Amniotic stem cell (primary cell): ENCODE results near the gene GPRC5B.

Experiments
- DNase-seq: peaks from one replicate; lab custom pipeline; 2025; lab: John Stamatoyannopoulos, UW

GPRC5B gene, protein sequence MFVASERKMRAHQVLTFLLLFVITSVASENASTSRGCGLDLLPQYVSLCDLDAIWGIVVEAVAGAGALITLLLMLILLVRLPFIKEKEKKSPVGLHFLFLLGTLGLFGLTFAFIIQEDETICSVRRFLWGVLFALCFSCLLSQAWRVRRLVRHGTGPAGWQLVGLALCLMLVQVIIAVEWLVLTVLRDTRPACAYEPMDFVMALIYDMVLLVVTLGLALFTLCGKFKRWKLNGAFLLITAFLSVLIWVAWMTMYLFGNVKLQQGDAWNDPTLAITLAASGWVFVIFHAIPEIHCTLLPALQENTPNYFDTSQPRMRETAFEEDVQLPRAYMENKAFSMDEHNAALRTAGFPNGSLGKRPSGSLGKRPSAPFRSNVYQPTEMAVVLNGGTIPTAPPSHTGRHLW

DNA sequence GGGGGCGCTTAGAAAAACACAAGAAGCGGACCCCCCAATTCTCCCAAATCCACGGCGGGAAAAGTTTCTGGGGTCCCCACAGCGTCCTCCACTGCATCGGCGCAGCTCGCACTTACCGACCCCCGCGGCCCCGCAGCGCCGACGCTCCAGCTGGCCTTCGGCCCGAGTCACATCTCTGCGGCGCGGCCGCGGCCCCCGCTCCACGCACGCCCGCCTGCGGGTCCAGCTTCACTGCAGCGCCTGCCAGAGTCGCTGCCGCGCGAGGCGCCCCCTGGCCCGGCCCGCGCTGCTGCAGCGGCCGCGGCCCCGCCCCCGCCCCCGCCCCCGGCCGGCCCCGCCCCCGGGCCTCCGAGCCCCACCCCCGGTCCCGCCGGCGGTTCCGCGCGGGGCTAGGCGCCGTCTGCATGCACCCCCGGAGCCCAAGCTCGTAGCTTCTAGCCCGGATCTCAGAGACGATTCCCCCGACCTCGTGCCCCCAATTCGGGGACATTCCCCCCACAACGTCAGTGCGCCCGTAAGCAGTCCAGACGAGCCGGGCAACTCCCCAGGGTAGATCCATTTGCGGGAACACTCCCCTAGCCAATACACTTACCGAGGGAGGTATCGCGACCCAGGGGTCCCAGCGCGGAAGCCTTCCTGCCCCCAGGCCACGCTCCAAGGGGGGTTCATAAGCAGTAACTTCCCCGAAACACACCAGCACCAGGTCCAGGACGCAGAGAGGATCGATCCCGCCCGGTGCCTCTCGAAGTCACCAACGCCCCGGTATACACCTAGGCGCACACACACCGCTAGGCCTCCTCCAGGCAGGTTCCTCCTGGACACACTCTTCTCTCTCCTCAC, at the start of gene GPRC5B:
Gene GPRC5B, minus strand, starts transcription at position 238 of the 840 bp plus-strand sequence. CDS start 12,003 bp downstream, outside the sequence.
- DNase-seq = no peak

DNA sequence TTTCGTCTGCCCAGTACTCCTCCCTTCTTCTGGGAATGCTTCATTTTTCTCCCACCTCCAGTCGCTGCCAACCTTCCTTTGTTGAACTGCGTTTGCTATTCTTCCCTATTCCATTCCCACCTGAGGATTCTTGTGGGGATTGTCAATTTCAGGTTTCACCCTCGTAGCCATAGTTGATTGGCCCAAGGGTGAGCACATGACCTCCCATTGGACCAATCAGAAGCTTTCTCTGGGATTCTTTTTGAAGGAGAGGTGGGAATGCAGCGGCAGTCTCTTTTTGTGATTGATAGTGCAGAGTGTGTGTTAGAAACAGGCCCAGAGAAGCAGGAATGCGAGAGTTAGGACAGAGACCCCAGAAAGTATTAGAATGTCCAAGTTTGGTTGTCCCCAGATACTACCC, 49.1 kb upstream of the GPRC5B start:
- DNase-seq = no peak

DNA sequence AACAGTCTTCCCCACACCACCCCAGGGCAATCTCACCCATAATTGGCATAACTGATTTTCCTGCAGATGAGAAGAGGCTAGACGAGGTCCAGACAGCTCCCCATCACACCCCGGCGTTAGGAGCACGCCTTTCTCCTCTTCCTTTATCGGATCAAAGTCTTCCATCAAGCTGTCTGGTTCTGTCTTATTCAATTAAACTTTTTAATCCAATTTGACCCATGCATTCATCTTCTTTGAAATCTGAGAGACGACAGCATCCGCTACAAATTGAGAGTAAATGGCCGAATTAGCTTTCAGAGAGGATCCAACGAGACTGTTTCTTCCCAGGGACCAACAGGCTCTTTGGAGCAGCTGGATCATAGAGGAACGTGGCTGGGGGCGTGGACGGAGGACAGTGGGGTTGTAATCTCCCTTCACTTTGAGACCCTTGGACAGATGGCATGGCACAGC, 44.4 kb upstream of the GPRC5B start:
- DNase-seq = no peak

DNA sequence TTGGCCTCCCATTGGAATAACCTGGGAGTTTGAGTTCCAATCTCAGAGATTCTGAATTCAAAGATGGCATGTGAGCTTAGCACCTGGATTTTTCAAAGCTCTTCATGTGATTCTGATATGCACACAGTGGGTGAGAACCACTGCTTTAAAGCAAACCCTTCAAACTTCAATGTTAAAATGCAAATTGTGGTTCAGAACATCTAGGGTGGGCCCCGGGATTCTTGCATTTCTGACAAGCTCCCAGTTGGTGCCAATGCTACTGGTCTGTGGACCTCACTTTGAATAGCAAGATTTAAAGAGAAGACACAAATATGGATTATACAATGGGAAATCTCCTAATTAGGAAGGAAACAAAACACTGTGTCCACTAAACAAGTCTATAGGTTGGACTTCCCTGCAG, 43.8 kb upstream of the GPRC5B start:
- DNase-seq = no peak

DNA sequence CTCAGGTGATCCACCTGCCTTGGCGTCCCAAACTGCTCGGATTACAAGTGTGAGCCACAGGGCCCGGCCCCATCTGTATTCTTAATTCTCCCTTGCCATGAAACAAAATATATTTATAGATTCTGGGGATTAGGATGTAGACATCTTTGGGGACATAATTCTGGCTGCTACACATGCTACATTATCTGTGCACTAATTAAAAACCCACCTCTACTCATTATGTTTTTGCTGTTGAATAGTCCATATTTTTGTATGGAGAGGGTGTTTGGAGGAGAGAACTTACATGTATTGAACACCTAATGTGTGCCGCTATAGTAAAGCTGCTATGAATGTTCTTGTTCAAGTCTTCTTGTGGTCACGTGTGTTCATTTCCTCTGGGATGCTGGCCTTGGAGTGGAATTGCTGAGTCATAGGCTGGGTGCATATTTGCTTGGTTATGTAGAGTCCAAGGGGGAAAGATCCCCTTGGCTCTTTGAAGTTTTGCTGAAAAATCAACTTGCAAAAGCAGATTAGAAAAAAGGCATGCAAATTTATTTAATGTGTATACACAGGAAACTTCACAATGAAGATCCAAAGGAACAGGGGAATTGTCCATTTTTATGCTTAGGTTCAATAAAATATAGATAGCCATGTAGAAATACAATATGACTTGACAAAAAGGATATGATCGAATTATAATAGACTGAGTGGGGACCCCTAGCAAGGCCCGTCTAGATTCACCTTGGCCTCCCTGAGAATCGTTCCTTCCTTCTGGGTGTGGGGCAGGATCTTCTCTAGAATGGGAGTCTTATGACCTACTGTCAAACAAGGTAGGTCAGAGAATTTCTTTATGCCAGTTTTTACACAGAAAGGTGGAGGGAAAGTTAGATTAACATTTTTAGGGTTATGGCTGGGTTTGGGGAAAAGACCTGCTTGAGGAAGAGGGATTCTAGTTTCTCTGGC, 42.1 kb upstream of the GPRC5B start:
- no peak for DNase-seq

DNA sequence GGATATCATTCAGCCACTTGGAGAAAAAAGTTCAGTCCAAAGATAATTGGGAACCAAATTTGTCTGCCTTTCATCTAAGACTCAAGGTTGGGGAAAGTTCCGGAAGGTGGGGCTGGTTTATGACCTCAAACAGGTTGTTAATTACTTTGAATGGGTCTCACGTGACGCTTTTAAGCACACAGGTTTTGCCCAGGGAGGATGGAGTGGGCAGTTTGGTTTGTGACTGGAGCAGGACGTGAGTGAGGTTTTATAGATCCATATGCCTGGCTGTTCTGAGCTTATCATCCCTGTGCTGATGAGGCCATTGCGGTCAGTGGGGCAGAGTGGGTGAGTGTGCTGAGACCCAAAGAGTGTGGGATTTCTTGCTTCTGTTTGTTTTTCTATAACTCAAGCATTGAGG, 38.7 kb upstream of the GPRC5B start:
- DNase-seq = no peak

DNA sequence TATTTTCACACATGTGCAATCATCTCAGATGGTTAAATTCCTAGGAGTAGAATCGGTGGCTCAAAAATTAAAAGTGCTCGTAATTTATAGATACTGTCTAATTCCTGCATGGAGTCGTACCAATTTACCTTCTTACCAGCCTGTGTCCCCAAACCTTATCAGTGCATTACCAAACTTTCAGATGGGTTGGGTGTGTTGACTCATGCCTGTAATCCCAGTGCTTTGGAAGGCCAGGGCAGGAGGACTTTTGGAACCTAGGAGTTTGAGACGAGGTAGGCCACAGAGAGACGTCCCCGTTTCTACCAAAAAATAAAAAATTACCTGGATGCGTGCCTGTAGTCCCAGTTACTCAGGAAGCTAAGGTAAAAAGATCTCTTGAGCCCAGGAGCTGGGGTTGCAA, 34.5 kb upstream of the GPRC5B start:
- DNase-seq = no peak

DNA sequence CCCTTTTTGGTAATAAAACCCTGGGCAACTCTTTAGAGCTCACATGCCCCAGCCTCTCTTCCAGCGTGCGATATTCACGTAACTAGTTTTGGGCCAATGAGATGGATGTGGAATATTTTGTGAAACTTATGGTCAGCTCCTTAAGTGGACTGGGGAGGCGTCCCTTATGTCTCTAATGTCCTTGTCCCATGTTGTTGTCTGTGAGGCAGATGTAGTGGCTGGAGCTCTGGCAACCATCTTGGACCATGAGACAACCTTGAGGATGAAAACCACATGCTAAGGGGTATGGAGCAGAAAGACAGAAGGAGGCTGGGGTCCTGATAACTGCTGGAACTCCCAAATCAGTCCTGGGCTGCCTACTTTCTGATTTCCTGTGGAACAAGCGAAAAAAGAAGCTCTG, 31.4 kb upstream of the GPRC5B start:
- DNase-seq = no peak

DNA sequence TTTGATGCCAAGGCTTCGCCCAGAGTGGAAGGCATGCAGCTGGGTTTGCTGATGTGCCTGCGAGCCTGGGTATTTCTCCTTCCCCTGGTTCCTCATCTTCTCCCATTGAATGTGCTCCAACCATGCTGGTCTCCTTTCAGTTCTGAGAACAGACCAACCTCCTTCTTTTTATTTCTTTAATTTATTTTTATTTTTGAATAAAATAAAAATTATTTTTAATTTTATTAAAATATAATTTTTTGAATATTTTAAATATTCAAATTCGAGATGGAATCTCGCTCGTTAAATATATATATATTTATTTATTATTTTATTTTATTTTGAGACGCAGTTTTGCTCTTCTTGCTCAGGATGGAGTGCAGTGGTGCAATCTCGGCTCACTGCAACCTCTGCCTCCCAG, 30.2 kb upstream of the GPRC5B start:
- DNase-seq = no peak

DNA sequence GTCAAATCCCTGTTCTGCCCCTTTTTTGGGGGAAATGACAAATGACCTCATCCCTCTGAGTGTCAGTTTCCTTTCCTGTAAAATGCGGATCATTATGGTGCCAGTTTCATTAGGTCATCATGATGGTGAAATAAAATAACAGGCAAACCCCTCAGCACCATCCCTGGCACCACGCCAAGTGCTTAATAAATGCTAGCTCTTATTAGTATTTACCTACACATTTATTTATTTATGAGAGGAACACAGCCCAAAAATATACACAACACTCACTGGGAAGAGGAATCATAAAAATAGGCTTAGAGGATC, 28.6 kb upstream of the GPRC5B start:
- DNase-seq = no peak

DNA sequence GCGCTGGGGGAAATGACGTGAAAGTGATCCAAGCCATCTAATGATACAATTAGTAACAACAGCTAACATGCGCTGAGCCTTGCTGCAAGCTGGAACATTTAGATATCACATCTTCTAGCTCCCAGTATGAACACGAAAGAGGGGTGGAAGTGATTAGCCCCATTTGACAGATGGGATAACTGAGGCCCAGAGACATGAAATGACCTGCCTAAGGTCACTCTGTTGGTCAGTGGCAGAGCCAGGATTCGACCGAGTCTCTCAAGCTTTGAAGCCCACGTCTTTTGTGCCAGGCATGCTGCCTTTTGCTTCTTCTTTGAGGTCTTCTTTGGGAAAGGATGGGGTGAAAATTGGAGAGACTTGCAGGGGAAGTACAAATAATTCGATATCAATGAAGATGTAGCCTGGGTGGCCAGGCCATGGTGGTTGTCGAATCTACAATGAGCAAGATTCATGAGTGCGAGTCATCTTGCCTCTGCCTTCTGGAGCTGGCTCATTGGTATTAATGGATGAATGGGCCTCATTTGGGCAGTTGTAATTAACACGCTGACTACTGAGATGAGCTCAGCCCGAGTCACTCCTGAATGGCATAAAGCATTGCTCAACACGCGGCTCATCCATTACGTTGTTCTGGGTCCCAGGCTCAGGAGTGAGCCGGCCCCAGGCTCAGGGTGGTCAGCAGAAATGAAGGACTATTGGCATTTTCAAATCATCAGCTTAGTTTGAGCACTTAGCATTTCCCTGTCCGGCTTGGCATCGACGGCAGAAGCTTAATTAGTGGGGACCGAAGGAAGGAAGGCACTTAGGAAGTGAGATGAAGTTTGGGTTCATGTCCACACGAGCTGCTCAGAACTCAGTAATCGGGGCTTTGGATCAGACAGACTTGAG, 28.0 kb upstream of the GPRC5B start:
- DNase-seq = no peak

DNA sequence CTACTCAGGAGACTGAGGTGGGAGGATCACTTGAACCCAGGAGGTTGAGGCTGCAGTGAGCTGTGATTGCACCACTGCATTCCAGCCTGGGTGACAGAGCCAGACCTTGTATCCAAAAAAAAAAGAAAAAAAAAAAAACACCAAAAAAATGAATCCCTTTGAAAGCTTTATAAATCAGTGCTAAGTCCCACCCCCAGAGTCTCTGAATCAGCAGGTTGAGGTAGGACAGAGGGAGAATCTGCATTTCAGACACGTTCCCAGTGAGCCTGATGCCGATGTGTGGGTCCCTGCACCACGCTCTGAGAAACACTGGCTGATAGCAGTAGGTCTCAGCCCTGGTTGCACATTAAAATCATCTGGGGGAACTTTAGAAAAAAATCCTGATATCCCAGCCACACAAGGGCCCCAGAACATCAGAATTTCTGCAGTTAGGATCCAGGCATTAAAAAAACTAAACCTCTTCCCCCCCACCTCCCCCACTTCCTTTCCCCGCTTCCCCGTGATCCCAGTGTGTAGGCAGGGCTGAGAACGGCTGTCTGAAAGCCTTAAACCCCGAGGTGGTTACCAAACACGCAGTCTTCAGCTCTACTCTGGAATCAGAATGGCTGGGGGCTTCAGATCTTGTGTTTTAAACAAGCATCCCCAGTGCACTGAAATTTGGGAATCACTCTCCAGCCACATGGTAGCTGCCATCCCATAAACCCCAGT, 27.3 kb upstream of the GPRC5B start:
- no peak for DNase-seq

DNA sequence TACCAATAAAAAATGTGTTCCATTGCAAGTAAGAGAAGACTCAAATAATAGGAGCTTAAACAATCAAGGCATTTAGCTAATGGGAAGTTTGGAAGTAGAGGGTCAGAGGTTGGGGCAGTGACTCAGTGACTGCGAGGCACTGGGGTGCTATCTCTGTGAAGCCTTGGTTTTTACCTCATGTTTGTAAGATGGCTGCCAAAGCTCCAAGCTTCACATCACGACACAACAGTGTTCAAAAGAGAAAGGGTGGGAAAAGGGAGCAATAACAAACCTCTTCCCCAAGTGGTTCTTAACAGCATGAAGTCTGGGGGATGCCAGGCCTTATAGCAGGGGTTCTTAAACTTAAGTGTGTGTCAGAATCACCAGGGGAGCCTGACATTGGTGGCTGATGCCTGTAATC, 26.6 kb upstream of the GPRC5B start:
- no peak for DNase-seq

DNA sequence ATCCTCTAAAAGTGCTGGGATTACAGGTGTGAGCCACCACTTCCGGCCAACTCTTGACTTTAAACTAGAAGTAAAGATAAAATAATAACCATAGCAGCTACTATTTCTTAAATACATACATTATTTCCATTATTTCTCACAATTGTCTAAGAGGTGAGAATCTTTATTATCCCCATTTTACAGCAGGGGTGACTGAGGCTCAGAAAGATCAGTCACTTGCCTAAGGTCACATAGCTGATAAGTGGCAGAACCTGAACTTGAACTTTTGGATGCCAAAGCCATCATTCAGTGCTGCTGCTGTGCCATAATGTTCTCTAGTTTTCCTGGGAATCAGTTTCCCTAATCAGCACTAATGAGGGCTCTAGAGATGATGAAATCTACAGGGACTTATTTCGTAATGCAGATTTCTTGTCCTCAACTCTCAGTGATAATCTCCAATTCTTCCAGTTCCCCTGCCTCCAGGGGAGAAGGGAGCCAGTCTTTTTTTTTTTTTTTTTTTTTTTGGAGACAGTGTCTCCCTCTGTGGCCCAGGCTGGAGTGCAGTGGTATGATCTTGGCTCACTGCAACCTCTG, 25.2 kb upstream of the GPRC5B start:
- DNase-seq = no peak

DNA sequence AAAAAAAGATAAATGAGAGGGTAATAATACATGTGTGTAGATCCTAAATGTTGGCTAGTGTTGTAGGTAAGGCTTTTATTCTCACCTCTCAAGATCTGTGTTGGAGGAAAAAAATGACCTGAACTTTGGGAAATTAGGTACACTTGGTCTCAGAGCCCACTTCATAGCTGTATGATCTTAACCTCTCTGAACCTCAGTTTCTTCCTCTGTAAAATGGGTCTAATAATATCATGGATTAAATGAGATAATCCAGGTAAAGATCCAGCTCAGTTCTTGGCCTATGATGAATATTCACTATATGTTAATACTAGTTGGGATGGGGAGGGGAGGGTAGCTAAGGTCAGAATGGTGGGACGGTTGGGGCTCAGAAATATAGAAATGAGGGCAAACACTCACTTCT, 24.3 kb upstream of the GPRC5B start:
- DNase-seq = no peak

DNA sequence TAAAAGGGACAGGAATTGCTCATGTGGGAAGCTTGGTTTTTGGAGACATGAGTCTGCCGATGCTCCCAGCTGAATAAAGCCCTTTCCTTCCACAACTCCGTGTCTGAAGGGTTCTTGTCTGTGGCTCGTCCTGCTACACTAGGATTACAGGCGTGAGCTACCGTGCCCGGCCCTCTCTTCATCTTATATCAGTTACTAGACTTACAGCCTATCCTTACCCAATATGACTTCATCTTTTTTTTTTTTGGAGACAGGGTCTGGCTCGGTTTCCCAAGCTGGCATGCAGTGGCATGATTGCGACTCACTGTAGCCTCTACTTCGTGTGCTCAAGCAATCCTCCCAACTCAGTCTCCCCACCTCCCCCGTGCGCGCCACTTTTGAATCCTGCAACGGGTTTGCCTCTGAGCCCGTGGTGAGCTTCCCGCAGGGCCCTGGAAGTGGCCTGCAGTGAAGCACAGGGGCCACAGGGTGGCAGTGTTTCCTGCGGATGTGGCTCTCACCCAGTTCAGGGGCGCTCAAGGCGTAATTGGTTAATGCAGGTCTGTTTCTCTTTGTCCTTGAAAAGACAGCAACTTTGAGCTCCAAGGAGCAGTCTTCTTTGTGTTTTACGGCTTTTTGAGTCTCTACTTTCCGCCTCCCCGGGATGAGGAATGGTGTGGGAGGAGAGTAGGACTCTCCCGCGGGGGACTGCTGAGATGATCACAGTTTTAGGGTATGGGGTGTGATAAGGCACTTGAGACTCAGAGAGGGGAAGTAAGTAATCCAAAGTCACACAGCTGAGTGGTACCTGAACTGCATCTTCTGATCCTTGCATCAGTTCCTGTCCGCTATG, 22.7 kb upstream of the GPRC5B start:
- peak; percentile 28 for DNase-seq

DNA sequence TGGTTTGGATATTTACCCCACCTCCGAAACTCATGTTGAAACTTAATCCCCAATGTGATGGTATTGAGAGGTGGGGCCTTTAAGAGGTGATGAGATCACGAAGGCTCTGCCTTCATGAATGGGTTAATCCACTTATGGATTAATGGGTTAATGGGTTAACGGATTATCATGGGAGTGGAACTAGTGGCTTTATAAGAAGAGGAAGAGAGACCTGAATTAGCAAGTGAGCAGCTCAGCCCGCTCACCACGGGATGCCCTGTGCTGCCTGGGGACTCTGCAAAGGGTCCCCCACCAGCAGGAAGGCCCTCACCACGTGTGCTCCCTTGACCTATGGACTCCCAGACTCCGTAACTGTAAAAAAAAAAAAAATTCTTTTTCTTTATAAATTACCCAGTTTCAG, 16.5 kb upstream of the GPRC5B start:
- no peak for DNase-seq

DNA sequence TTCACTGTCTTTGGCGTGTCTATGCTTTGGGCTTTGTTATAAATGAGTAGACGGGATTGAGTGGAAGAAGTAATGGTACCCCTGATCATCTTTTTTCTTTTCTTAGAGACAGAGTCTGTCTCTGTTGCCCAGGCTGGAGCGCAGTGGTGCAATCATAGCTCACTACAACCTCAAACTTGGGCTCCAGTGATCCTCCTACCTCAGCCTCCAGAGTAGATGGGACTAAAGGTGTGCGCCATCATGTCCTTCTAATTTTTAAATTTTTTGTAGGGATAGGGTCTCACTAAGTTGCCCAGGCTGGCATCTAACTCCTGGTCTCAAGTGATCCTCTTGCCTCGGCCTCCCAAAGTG, 14.9 kb upstream of the GPRC5B start:
- no peak for DNase-seq

DNA sequence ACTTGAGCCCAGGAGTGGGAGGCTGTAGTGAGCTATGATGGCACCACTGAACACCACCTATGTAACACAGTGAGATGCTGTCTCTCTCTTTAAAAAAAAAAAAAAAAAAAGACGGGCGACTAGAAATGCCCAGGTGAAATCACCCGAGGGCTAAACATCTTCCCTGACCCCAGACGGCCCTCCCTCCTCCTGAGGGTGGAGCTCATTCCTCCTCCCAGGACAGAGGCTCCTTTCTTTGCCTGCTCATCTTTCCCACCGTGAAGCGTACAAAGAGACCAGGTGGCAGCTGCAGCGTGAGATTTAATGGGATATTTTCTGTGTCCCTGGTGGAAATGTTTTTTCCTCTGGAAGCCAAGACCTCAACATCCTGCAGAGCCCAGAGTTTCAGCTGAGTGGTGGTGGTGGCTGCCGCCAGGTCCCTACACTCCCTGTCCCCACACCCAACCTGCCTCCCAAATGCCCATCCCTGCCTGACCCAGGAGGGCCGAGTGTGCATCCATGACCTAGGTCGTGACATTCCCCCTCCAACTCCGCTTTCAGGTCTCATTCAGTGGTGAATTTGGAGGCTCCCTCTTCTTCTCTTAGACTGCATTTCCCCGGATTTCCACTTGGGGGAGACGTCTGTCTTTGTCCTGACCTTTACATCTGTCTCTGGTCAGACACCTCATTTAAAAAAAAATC, 14.4 kb upstream of the GPRC5B start:
- DNase-seq = no peak
